Mucosa of descending colon (tissue), 3 donors: ENCODE results near the gene IL32. TPM values are rescaled to one million over a fixed set of nuclear protein-coding genes. Genes with fewer than 3 reads are reported as not detected.

Source experiments
- ATAC-seq: fragments of 200-7000 bp; cut with Tn5 transposase; one replicate; pipeline ENCODE4 v1.9.1; 2020; ENCODE audit warnings: mild to moderate bottlenecking, moderate library complexity
- DNase-seq, 3 donors: peaks; one replicate each; pipeline ENCODE4 v3.0.0-alpha.2; 2020
- H3K36me3 ChIP-seq: fragments of 200-600 bp; one replicate; pipeline ENCODE4 v1.8.0; 2021; ENCODE audit warnings: low read depth, mild to moderate bottlenecking
- H3K4me1 ChIP-seq: fragments of 200-600 bp; one replicate; pipeline ENCODE4 v1.8.0; 2021; ENCODE audit warnings: low read depth, mild to moderate bottlenecking
- H3K4me3 ChIP-seq: fragments of 200-600 bp; one replicate; pipeline ENCODE4 v1.8.0; 2021; ENCODE audit warnings: mild to moderate bottlenecking
- H3K9me3 ChIP-seq: fragments of 200-600 bp; one replicate; pipeline ENCODE4 v1.8.0; 2021; ENCODE audit warnings: mild to moderate bottlenecking
- intact Hi-C, 2 donors: fragments of 100-400 bp; cut with DNase I in 1 of 2; cut with micrococcal nuclease in 1 of 2; formaldehyde crosslinking; loops; one replicate each; pipeline versions ENCODE4 v1.11.0 to v1.11.1; 2022; cut with DNase I, micrococcal nuclease
- total RNA-seq, 3 donors: library from RNA; stranded (reverse); fragmentation: NEBNext Ultra II Directional in 2 of 3; extraction: Animal tissue kit (Norgen Biotek cat#: 25700) in 2 of 3; gene quantifications; one replicate each; pipeline versions ENCODE4 v1.2.1 to v1.2.4, GENCODE V29; 2021 to 2023
- TF ChIP-seq, protein P1 (sequence below): fragments of 200-600 bp; IDR thresholded peaks from one replicate; pipeline ENCODE4 v1.8.0; 2022; ENCODE audit warnings: antibody characterized with exemption, mild to moderate bottlenecking
- donor health status: DM: no; HTN: no; CAD: no; lungs with moderate emphysema.
- donor health status: DM: no; HTN: no; CAD: no.
- donor health status: DM: no; HTN: yes; CAD: no.

IL32 gene
- total RNA-seq, 3 donors from 2014 or later = 394 to 627 (median 413) TPM

- H3K36me3 ChIP-seq = no peaks in the 10 kb centered on the region
- intact Hi-C loops = no loop called here
- TF ChIP-seq, protein P1, sequence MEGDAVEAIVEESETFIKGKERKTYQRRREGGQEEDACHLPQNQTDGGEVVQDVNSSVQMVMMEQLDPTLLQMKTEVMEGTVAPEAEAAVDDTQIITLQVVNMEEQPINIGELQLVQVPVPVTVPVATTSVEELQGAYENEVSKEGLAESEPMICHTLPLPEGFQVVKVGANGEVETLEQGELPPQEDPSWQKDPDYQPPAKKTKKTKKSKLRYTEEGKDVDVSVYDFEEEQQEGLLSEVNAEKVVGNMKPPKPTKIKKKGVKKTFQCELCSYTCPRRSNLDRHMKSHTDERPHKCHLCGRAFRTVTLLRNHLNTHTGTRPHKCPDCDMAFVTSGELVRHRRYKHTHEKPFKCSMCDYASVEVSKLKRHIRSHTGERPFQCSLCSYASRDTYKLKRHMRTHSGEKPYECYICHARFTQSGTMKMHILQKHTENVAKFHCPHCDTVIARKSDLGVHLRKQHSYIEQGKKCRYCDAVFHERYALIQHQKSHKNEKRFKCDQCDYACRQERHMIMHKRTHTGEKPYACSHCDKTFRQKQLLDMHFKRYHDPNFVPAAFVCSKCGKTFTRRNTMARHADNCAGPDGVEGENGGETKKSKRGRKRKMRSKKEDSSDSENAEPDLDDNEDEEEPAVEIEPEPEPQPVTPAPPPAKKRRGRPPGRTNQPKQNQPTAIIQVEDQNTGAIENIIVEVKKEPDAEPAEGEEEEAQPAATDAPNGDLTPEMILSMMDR = no peak
- ATAC-seq (peak; percentile 77), DNase-seq (peak; percentile 87 to 94 (median 89))
- H3K9me3 ChIP-seq = no peaks in the 10 kb centered on the region
- peaks cover 28% of the 10 kb centered on the region for H3K4me1 ChIP-seq
- peak within 1 kb of the TSS; percentile 42 for H3K4me3 ChIP-seq
Observed at GRCh38 chr16:3036726-3037315, 28.6 kb upstream of the IL32 start, which contains the start of gene BICDL2. TSS of gene BICDL2 (minus strand) at chr16:3036944. CDS start at chr16:3035496, 1,448 bp downstream.

GRCh38 chr16:3038256-3038655 is 27.2 kb upstream of the IL32 start:
- intact Hi-C loops = no loop called here
- no peaks in the 10 kb centered on the region for H3K36me3 ChIP-seq
- H3K9me3 ChIP-seq = no peaks in the 10 kb centered on the region
- TF ChIP-seq, protein P1 = no peak
- H3K4me3 ChIP-seq = no peak overlapping the region
- peaks cover 21% of the 10 kb centered on the region for H3K4me1 ChIP-seq
- DNase-seq (peak; percentile 72 to 73 (median 72)), ATAC-seq (peak; percentile 59)

DNA sequence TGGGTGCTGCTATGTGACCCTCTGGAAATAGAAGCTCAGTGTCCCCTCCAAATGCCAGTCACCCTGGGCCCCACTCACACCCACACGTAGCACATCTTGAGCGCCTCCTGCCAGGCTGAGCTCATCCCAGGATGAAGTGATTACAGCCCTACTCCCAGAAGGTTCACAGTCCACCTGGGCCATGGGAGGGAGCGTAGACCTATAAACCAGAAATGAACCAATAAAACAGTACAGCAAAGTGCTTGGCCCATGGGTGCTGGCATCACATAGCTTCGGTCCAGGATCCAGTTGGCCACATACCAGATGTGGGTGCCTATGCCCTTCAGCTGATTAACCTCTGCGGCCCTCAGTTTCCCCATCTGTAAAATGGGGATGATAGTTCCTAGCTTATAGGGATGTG is 26.5 kb upstream of the IL32 start:
- peak; percentile 75 to 81 (median 78) for DNase-seq
- ATAC-seq = peak; percentile 81
- Histone ChIP-seq H3K9me3 (no peaks in the 10 kb centered on the region), H3K36me3 (no peaks in the 10 kb centered on the region), H3K4me3 (no peak overlapping the region), H3K4me1 (peaks cover 21% of the 10 kb centered on the region)
- TF ChIP-seq, protein P1 = no peak
- intact Hi-C loops = no loop called here

DNA sequence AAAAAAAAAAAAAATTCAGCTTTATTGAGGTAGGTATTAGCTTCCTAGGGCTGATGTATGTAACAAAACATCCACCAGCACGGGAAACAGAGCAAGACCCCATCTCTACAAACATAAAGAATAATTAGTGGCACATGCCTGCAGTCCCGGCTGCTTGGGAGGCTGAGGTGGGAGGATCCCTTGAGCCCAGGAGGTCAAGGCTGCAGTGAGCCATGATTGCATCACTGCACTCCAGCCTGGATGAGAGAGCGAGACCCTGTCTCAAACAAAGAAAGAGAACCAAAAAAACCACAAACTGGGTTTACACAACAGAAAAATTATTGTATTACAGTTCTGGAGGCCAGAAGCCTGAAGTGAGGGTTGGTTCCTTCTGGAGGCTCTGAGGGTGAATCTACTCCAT is 23.1 kb upstream of the IL32 start:
- intact Hi-C loops = no loop called here
- ATAC-seq (no peak), DNase-seq (no peak)
- H3K4me1 ChIP-seq = peaks cover 26% of the 10 kb centered on the region
- H3K9me3 ChIP-seq = no peaks in the 10 kb centered on the region
- no peak overlapping the region for H3K4me3 ChIP-seq
- TF ChIP-seq, protein P1 = no peak
- H3K36me3 ChIP-seq = no peaks in the 10 kb centered on the region

DNA sequence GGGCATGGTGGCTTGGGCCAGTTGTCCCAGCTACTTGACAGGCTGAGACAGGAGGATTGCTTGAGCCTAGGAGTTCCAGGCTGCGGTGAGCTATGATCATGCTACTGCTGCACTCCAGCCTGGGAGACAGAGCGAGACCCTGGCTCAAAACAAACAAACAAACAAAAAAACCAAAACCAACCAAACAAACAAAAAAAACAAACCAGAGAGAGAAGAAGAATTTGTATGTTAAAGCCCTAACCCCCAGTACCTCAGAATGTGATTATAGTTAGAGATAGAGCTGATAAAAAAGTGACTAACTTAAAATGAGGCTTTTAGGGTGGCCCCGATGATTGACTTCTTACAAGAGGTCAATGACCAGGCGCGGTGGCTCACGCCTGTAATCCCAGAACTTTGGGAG is 20.7 kb upstream of the IL32 start:
- no peak overlapping the region for H3K4me3 ChIP-seq

More for the DNA sequence above, 20.7 kb upstream of the IL32 start:
- TF ChIP-seq, protein P1 = no peak
- ATAC-seq (no peak), DNase-seq (no peak)
- intact Hi-C loops = no loop called here
- peaks cover 19% of the 10 kb centered on the region for H3K4me1 ChIP-seq
- no peaks in the 10 kb centered on the region for H3K36me3 ChIP-seq
- no peaks in the 10 kb centered on the region for H3K9me3 ChIP-seq
